HG02981 (cell line): ENCODE results near the gene SEC16B.

ENCODE experiments used
- ATAC-seq: cut with Tn5 transposase; IDR thresholded peaks from one replicate; pipeline ENCODE4 v1.9.1; 2021; ENCODE audit warnings: mild to moderate bottlenecking, moderate library complexity; ENCODE audit not compliant: unreplicated experiment

SEC16B gene

GRCh38 chr1:177914603-177915002, 55.3 kb downstream of the SEC16B start:
- no peak for ATAC-seq

DNA sequence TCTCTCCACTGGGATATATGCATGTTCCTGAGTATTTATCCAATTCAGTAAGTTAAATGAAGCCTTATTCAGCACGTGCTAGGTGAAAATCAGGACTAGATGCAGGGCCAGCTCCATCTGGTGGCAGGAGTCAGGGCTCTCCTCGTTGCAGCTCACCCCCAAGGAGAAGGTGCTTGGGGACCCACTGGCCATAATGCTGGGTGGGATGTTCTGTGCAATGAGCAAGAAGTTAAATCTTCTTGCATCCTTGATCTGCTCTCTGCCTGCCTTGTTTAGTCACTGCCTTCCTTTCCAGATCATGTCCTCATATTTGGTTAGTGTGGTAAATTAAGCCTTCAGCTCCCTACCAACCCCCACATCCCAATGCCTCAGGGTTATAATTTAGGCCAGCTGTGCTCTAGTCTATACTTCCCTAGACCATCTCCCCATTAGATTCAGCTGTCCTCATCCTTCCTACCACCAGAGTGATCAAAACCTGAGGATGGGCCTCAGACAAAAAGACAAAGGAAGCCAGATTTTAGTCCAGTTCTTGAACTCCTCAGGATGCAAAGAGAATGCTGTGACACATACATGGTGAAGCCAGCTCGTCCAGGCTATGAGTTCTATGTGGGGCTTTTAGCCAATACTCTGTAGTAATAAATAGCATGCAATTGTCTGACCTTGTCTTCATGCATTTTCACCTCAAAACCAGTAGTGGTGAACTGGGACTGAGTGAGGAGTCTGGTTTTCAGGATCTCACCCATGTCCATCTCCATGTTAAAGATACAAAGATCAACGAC, 55.9 kb downstream of the SEC16B start:
- no peak for ATAC-seq

DNA sequence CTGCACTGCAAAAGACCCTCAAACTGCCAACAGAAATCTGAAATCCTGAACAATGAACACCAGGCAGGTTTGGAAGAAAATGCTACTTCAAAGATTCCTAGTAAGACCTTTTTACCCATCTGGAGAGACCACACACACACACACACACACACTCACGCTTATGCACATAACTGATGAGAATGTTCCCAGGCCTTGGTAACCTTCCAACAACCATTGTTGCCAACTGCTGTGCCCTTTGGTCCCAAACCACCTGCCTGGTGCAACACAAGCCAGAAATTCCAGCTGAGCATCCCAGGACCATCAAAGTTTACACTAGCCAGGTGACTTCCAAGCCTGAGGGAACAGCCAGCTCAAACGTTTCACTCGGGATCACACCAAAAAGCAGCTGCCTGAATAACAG, 56.9 kb downstream of the SEC16B start:
- no peak for ATAC-seq

GRCh38 chr1:177909416-177909815, 60.4 kb downstream of the SEC16B start:
- ATAC-seq = no peak

DNA sequence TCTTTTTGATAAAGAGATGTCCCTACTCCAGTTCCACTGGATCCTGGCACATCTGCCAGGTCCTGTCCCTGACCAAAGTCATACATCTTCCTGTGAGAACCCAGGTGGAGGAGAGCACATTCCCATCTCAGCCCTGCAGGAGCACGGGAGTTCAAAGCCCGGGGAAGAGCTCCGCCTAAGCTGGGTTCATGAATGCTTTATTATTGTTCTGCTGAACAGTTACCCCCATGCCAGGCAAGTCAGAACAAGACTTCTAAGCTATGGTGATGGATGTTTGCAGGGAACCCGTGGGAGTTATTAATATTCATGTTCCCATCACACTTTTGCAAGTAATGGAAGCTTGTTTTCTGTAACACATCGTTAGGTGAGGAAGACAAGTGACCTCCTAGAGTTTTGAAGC, 62.9 kb downstream of the SEC16B start:
- ATAC-seq = no peak

GRCh38 chr1:177905686-177906085, 64.2 kb downstream of the SEC16B start:
- no peak for ATAC-seq

- no peak for ATAC-seq
These were observed 67.6 kb downstream of the SEC16B start for GRCh38 chr1:177902266-177902665.

- no peak for ATAC-seq
These were observed 71.7 kb downstream of the SEC16B start for GRCh38 chr1:177897998-177898654.

DNA sequence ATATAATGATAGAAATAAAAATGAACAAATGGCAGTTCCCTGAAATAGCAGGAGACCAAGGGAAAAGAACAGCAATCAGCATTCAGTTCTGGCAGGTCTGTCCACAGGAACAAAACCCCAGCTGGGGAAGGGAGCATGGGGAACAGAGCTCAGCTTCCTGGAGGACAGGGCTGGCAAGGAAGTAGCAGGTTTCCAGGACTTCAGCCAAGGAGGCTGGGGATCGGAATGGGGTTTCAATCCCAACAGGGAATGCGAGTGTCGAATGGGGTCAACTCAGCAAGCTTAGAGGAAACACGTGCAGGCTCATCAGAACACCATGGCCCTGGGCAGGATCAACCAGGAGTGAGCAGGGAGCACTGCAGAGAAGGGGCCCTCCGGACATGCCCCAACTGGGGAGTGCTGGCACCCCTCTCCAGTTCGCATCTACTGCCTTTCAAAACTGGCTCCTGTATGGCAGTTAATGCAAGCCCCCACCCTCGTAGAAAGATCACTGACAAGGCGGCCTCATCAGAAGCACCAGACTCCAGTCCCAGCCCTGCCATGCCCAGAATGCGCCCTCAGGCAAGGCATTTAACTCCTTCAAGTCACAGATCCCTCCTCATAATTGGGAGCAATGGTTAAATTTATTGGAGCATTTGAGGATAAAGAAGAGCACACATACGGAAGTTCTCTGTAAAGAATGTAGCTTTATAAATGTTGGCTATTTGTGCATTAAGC, 72.4 kb downstream of the SEC16B start:
- no peak for ATAC-seq
